SW 1271 (cell line): ENCODE data around the gene TES.
A peak's percentile ranks its signal among the peaks of the same experiment; 100 is the strongest.
"Not testable (repeated sequence)": the region's sequence is repeated elsewhere in the genome, so short reads cannot be mapped to it uniquely, and the experiment has no call there.

ENCODE experiments used
- DNase-seq, 2 experiments: peaks; one replicate each; lab custom pipeline; 2025; lab: John Stamatoyannopoulos, UW

The TES gene

DNA sequence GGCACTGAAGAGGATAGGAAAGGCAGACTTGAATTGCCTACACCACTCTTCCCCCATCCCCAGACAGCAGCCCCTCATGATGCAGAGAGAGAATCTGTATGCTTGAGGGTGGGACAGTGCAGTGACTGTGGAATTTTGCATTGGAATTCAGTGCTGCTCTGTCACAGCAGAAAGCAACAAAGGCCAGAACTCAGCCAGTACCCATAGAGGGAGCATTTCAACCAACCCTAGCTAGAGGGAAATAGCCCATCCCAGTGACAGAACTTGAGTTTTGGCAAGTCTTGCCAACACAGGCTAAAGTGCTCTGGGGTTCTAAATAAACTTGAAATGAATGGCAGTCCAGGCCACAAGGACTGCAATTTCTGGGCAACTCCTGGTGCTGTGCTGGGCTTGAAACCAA is 80.4 kb downstream of the TES start:
- DNase-seq = peak in 1 of 2 experiments; percentile 32

DNA sequence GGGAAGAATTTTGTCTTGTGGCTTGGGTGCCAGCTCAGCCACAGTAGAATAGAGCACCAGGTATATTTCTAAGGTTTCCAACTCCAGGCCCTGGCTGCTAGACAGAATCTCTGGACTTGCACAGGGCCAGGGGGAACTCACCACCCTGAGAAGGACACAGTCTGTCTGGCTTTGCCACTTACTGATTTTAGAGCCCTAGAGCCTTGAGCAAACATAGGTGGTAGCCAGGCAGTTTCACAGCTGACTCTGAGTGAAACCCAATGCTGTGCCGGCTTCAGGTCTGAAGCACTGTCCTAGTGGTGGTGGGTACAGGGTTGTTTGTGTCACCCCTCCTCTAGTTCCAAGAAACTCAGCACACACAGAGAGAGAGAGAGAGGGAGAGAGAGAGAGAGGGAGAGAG is 81.6 kb downstream of the TES start:
- no peak for DNase-seq

DNA sequence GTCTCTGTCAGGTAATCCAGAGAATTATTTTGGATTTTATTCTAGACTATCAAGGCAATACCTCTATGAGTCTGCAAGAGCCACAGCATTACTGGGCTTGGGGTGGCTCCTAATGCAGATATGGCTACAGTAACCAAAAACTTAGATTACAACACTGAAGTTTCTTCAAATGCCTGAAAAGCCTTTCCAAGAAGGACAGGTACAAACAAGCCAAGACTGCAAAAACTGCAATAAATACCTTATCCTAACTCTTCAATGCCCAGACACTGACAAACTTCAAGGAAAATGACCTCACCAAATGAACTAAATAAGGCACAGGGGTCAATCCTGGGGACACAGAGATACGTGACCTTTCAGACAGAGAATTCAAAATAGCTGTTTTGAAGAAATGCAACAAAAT is 82.0 kb downstream of the TES start:
- DNase-seq = no peak

DNA sequence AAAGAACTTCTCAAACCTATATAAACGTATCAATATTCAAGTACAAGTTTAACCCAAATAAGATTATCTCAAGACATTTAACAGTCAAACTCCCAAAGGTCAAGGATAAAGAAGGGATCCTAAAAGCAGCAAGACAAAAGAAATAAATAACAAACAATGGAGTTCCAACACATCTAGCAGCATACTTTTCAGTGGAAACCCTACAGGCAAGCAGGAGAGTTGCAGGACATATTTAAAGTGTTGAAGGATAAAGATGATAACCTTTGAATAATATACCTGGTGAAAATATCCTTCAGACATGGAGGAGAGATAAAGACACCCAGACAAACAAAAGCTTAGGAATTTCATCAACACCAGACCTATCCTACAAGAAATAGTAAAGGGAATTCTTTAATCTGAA is 82.8 kb downstream of the TES start:
- DNase-seq = no peak

DNA sequence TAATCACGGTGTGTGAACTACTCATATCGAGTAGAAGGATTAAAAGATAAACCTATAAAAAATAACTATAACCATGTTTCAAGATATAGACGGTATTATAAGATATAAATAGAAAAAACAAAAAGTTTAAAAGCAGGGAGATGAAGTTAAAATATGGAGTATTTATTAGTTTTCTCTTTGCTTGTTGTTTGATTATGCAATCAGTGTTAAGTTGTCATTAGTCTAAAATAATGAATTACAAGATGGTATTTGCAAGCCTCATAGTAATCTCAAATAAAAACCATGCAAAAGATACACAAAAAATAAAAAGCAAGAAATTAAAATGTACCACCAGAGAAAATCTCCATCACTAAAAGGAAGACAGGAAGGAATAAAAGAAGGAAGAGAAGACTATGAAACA is 83.3 kb downstream of the TES start:
- no peak for DNase-seq

DNA sequence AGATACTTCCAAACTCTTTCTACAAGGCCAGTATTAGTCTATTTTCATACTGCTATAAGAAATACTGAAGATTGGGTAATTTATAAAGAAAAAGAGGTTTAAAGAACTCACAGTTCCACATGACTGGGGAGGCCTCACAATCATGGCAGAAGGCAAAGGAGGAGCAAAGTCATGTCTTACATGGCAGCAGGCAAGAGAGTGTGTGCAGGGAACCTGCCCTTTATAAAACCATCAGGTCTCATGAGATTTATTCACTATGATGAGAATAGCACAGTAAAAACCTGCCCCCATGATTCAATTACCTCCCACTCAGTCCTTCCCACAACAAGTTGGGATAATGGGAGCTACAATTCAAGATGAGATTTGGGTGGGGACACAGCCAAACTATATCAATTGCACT is 85.6 kb downstream of the TES start:
- not testable (repeated sequence) for DNase-seq

DNA sequence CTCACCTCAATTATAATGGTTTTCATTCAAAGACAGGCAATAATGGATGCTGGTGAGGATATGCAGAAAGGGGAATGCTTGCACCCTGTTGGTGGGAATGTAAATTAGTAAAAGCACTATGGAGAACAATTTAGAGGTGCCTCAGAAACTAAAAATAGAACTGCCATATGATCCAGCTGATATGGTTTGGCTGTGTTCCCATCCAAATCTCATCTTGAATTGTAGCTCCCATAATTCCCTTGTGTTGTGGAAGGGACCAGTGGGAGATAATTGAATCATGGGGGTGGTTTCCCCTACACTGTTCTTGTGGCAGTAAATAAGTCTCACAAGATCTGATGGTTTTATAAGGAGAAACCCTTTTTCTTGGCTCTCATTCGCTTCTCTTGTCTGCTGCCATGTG is 87.7 kb downstream of the TES start:
- DNase-seq = no peak

DNA sequence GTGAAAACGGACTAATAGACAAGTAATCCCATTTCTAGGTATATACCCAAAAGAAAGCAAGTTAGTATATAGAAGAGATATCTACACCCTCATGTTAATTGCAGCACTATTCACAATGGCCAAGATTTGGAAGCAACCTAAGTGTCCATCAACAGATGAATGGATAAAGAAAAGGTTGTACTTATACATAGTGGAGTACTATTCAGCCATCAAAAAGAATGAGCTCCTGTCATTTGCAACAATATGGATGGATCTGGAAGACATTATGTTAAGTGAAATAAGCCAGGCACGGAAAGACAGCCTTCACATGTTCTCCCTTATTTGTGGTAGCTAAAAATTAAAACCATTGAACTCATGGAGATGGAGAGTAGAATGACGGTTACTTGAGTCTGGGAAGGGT is 88.2 kb downstream of the TES start:
- DNase-seq = no peak

DNA sequence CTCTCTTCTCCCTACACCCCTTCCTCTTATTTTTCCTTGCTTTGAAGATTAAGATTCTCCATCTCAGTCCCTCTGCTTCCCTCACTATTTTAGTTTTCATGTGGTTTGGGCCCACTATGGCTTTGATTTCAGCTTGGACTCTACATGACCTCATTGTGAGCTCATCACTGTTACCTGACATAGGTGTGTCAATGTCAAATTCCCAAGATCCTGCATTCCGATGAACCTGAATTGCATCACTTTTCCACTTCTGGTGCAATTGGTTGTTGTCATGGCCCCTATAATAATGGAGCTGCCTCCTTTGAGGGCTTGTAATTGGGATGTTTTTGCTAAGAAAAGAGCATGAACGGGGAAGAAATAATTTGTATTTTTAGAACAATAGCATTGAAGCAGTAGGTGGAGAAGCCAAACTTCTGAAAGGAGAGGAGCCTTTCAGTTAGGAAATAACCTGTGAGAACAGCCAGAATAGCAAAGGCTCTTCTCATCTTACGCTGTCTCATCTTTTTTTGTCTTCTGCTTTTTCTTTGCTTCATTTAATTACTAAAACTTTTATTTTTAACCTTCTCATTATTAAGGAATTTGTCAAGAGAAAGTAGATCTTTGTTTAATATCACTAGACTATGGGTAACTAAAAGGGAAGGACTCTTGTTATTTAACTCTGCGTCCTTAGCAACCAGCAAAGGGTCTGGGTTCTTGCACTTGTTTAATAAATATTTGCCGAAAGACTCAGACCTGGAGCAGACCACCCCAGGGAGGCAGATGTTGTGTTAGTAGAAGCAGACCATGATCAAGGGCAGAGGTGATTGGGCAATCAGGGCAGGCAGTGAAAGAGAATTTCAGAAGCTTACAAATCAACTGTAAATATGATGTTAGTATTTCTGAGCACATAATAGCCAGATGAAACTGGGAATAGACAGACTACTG is 95.4 kb downstream of the TES start:
- no peak for DNase-seq

DNA sequence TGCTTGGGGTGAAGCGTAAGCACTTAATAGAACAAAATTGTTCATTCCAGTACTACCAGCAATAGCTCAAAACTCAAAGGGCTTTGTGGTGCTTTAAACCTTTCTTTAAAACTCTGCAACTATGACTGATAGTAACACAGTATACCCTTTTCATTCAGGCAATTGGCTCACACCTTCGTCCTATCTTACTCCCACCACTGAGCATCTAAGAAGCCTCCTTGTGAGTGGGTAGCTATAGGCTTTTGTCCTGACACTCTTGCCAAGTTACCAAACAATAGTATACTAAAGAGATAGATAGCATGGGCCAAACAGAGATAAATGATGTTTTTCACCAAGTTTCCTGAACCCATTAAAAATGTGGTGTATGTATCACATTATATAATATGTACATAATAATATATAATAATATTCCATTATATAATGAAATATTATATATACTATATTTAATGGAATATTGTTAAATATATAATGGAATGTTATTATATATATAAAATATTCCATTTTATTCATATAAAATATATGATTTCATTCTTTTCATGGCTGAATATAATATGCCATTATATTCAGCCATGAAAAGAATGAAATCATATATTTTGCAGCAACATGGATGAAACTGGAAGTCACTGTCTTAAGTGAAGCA is 96.2 kb downstream of the TES start:
- no peak for DNase-seq

DNA sequence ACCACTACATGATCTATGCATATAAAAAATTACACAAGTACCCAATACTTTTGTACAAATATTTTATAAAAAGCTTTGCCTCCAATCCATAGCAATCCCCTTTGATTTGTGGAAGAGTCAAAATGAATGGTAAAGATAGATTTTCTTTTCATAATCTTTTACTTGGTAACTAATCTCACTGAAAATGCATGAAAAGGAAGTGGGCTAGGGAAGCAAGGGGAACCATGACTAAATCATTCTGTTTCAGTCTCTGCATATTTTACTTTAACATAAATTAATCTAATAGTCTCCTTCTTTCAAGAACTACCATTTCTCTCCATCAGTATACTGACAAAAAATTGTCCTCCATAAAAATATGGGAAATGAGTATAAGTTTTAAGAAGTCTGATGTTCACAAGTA is 96.9 kb downstream of the TES start:
- no peak for DNase-seq
